Stomach (tissue), 4 donors: ENCODE measurements around the gene MFSD6L.

Source experiments
- CTCF ChIP-seq, 7 experiments: fragments of 450-650 bp in 4 of 7; fragments of 200-600 bp in 3 of 7; sonication (generic) in 3 of 7; IDR thresholded peaks; one replicate each; pipeline ENCODE4 v1.5.1; 2016 to 2019; ENCODE audit warnings: antibody characterized with exemption in 7 of 7, control low read depth in 2 of 7, mild to moderate bottlenecking in 1 of 7
- EP300 ChIP-seq: sonication (generic); formaldehyde crosslinking; IDR thresholded peaks from one replicate; pipeline ENCODE4 v1.6.1; 2017; ENCODE audit warnings: antibody characterized with exemption
- POLR2A ChIP-seq, 4 donors: fragments of 450-650 bp; IDR thresholded peaks; one replicate each; pipeline ENCODE4 v1.6.1; 2016; ENCODE audit warnings: antibody characterized with exemption in 4 of 4, control low read depth in 2 of 4, mild to moderate bottlenecking in 1 of 4, moderate library complexity in 1 of 4
- POLR2AphosphoS5 ChIP-seq, 3 donors: sonication (generic); formaldehyde crosslinking; IDR thresholded peaks; one replicate each; pipeline ENCODE4 v1.6.1; 2016; ENCODE audit warnings: antibody characterized with exemption in 3 of 3

DNA sequence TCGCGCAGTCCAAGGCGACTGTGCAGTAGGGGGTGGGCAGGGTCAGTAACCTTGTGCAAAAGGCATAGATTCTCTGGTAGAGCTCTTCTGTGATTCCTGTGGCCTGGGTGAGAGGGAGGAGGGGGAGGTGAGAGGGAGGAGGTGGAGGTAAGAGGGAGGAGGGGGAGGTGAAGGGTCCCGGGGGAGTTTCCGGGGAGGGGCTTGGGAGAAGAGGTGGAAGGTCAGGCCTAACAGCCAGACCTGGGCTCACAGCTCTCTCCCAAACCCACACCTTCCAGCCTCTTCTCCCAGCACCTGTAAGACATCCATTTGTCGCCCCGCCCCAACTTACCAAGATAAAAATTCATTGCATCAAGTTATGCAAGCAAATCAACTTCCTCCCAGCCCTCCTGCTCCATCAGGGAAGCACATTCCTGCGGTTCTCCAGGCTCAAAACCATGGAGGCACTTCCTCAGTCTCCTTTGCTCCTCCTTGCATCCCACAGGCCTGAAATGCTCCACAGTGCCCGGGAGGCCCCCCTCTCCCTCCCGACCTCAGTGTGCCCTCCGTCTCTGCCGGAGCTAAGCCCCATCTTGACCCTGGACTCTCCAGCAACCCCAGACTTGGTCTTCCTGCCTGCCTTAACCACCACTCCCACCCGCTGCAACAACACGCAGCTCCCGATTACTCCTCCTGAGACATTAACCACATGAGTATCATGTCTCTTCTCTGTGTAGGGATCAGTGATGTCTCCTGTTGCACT lies 37.8 kb upstream of the MFSD6L start:
- no peak for TF ChIP-seq CTCF (IDR thresholded peaks at IDR 0.05)
- TF ChIP-seq POLR2A (IDR thresholded peaks at IDR 0.05): no peak
- no peak for TF ChIP-seq EP300
- no peak for TF ChIP-seq POLR2AphosphoS5 (IDR thresholded peaks at IDR 0.05)
